Astrocyte of the spinal cord (primary cell): ENCODE results near the gene SMURF1.

ENCODE experiments used
- DNase-seq: peaks from one replicate; pipeline ENCODE4 v3.0.0; 2011; ENCODE audit warnings: low read depth, low spot score
- H3K4me3 ChIP-seq: 2 replicates; pipeline ENCODE4 v1.5.1; 2011; ENCODE audit warnings: low read depth, mild to moderate bottlenecking, low read length, moderate library complexity
- CTCF ChIP-seq: IDR thresholded peaks from 2 replicates; pipeline ENCODE4 v1.5.1; 2012; ENCODE audit warnings: low read depth, mild to moderate bottlenecking, low read length, inconsistent platforms
- in situ Hi-C: cut with HindIII; loops from 2 replicates; pipeline ENCODE4 v1.10.0; 2017; ENCODE audit warnings: low sequenced_read_pairs

Gene SMURF1

GRCh38 chr7:99011706-99012404 lies 132.1 kb downstream of the SMURF1 start:
- DNase-seq: no peak
- in situ Hi-C loops: no loop called here
- no peak overlapping the region for H3K4me3 ChIP-seq
- no peak for TF ChIP-seq CTCF

- in situ Hi-C loops: no loop called here
- DNase-seq: no peak
- H3K4me3 ChIP-seq: no peak overlapping the region
- TF ChIP-seq CTCF: no peak
These were observed 132.6 kb downstream of the SMURF1 start for GRCh38 chr7:99011341-99011705.

- H3K4me3 ChIP-seq: no peak overlapping the region
- in situ Hi-C loops: no loop called here
- no peak for DNase-seq
- no peak for TF ChIP-seq CTCF
These were observed 133.6 kb downstream of the SMURF1 start for GRCh38 chr7:99010281-99010680.

GRCh38 chr7:99008921-99009530 lies 134.9 kb downstream of the SMURF1 start:
- in situ Hi-C loops: no loop called here
- no peak for DNase-seq
- no peak for TF ChIP-seq CTCF
- no peak overlapping the region for H3K4me3 ChIP-seq

- in situ Hi-C loops: no loop called here
- no peak for DNase-seq
- TF ChIP-seq CTCF: no peak
- H3K4me3 ChIP-seq: no peak overlapping the region
These were observed 135.7 kb downstream of the SMURF1 start for GRCh38 chr7:99008181-99008631.

- DNase-seq: no peak
- in situ Hi-C loops: no loop called here
- TF ChIP-seq CTCF: no peak
- H3K4me3 ChIP-seq: no peak overlapping the region
These were observed 137.0 kb downstream of the SMURF1 start for GRCh38 chr7:99006739-99007424.
